MM.1S (cell line): ENCODE data around the gene SLC2A13.
"Not testable (repeated sequence)": the region's sequence is repeated elsewhere in the genome, so short reads cannot be mapped to it uniquely, and the experiment has no call there.

ENCODE experiments used
- DNase-seq: peaks from one replicate; pipeline ENCODE4 v3.0.0-alpha.2; 2015
- H2AFZ ChIP-seq: fragments of 300-600 bp; sonication (generic); 2 replicates; pipeline ENCODE4 v1.6.0; 2016; ENCODE audit warnings: antibody characterized with exemption, low read length
- H3F3A ChIP-seq: fragments of 300-600 bp; sonication (generic); 2 replicates; pipeline ENCODE4 v1.6.1; 2016; ENCODE audit warnings: mild to moderate bottlenecking, antibody characterized with exemption, low read length, moderate library complexity, mixed read lengths; ENCODE audit not compliant: insufficient read depth
- H3K27ac ChIP-seq: fragments of 300-600 bp; sonication (generic); 2 replicates; pipeline ENCODE4 v1.5.1; 2016; ENCODE audit warnings: mild to moderate bottlenecking, low read length
- H3K27me3 ChIP-seq: fragments of 300-600 bp; sonication (generic); replicated peaks from 2 replicates; pipeline ENCODE4 v1.6.0; 2016; ENCODE audit warnings: low read length; ENCODE audit not compliant: insufficient read depth
- H3K36me3 ChIP-seq: fragments of 300-600 bp; sonication (generic); replicated peaks from 2 replicates; pipeline ENCODE4 v1.6.1; 2016; ENCODE audit warnings: mild to moderate bottlenecking, low read length, mixed read lengths; ENCODE audit not compliant: insufficient read depth
- H3K4me1 ChIP-seq: fragments of 300-600 bp; sonication (generic); 2 replicates; pipeline ENCODE4 v1.6.1; 2016; ENCODE audit warnings: low read length, mixed read lengths
- H3K4me2 ChIP-seq: fragments of 300-600 bp; sonication (generic); 2 replicates; pipeline ENCODE4 v1.6.0; 2016; ENCODE audit warnings: low read depth, low read length
- H3K4me3 ChIP-seq: fragments of 300-600 bp; sonication (generic); 2 replicates; pipeline ENCODE4 v1.5.1; 2016; ENCODE audit warnings: low read length, mixed read lengths
- H3K79me2 ChIP-seq: fragments of 300-600 bp; sonication (generic); 2 replicates; pipeline ENCODE4 v1.6.1; 2016; ENCODE audit warnings: mixed run types, low read length, mixed read lengths
- H3K9ac ChIP-seq: fragments of 300-600 bp; sonication (generic); 2 replicates; pipeline ENCODE4 v1.6.1; 2016; ENCODE audit warnings: low read length, mixed read lengths
- H3K9me2 ChIP-seq: fragments of 300-600 bp; sonication (generic); replicated peaks from 2 replicates; pipeline ENCODE4 v1.6.1; 2016; ENCODE audit warnings: mild to moderate bottlenecking, low read length, mixed read lengths; ENCODE audit not compliant: insufficient read depth
- H3K9me3 ChIP-seq: fragments of 300-600 bp; sonication (generic); replicated peaks from 2 replicates; pipeline ENCODE4 v1.6.1; 2016; ENCODE audit warnings: mild to moderate bottlenecking, low read length, mixed read lengths; ENCODE audit not compliant: insufficient read depth
- H4K20me1 ChIP-seq: fragments of 300-600 bp; sonication (generic); 2 replicates; pipeline ENCODE4 v1.6.1; 2016; ENCODE audit warnings: mild to moderate bottlenecking, low read length, moderate library complexity, mixed read lengths; ENCODE audit not compliant: insufficient read depth
- CTCF ChIP-seq: fragments of 300-600 bp; sonication (generic); IDR thresholded peaks from 2 replicates; pipeline ENCODE4 v1.5.1; 2016; ENCODE audit warnings: antibody characterized with exemption, low read length, mixed read lengths
- EZH2 ChIP-seq: fragments of 300-600 bp; sonication (generic); optimal IDR thresholded peaks from 2 replicates; pipeline ENCODE3; 2017; ENCODE audit warnings: low read depth, mild to moderate bottlenecking, antibody characterized with exemption, low read length, mixed read lengths
- EZH2phosphoT487 ChIP-seq: fragments of 300-600 bp; sonication (generic); IDR thresholded peaks from 2 replicates; pipeline ENCODE4 v1.6.1; 2018; ENCODE audit warnings: antibody characterized with exemption, low read length

Gene SLC2A13

GRCh38 chr12:39905152-39905551 is 200.7 kb downstream of the SLC2A13 start:
- no peaks in the 10 kb centered on the region for H3K36me3 ChIP-seq
- no peak overlapping the region for H3K27ac ChIP-seq
- no peak for DNase-seq
- no peak overlapping the region for H3K4me2 ChIP-seq
- H3K9me2 ChIP-seq = no peaks in the 10 kb centered on the region
- no peaks in the 10 kb centered on the region for H3K27me3 ChIP-seq
- no peaks in the 10 kb centered on the region for H4K20me1 ChIP-seq
- H3K9ac ChIP-seq = no peak overlapping the region
- H3K4me1 ChIP-seq = no peaks in the 10 kb centered on the region
- H3K4me3 ChIP-seq = no peak overlapping the region
- no peaks in the 10 kb centered on the region for H3K9me3 ChIP-seq
- no peaks in the 10 kb centered on the region for H3F3A ChIP-seq
- TF ChIP-seq EZH2phosphoT487 = no peak
- no peak for TF ChIP-seq CTCF
- no peak overlapping the region for H2AFZ ChIP-seq
- no peaks in the 10 kb centered on the region for H3K79me2 ChIP-seq

- Histone ChIP-seq H3K27ac (no peak overlapping the region), H3K79me2 (no peaks in the 10 kb centered on the region), H4K20me1 (no peaks in the 10 kb centered on the region), H2AFZ (no peak overlapping the region), H3K9me2 (no peaks in the 10 kb centered on the region), H3K4me3 (no peak overlapping the region), H3K9me3 (no peaks in the 10 kb centered on the region), H3K36me3 (no peaks in the 10 kb centered on the region), H3K4me1 (no peaks in the 10 kb centered on the region), H3F3A (no peaks in the 10 kb centered on the region), H3K9ac (no peak overlapping the region), H3K27me3 (no peaks in the 10 kb centered on the region), H3K4me2 (no peak overlapping the region)
- no peak for TF ChIP-seq CTCF
- DNase-seq = no peak
Observed at GRCh38 chr12:39902821-39903220, 203.1 kb downstream of the SLC2A13 start.

- Histone ChIP-seq H3K79me2 (no peaks in the 10 kb centered on the region), H3K4me2 (no peak overlapping the region), H3K4me1 (no peaks in the 10 kb centered on the region), H4K20me1 (no peaks in the 10 kb centered on the region), H2AFZ (no peak overlapping the region), H3F3A (no peaks in the 10 kb centered on the region), H3K27ac (no peak overlapping the region), H3K9me2 (no peaks in the 10 kb centered on the region), H3K4me3 (no peak overlapping the region), H3K27me3 (no peaks in the 10 kb centered on the region), H3K9me3 (no peaks in the 10 kb centered on the region), H3K9ac (no peak overlapping the region), H3K36me3 (no peaks in the 10 kb centered on the region)
- no peak for TF ChIP-seq EZH2phosphoT487
- no peak for TF ChIP-seq EZH2
- no peak for TF ChIP-seq CTCF
- no peak for DNase-seq
Observed at GRCh38 chr12:39897315-39897714, 208.6 kb downstream of the SLC2A13 start.

GRCh38 chr12:39893388-39893787 is 212.5 kb downstream of the SLC2A13 start:
- H3K79me2 ChIP-seq, H3F3A ChIP-seq, H3K9me3 ChIP-seq, H3K36me3 ChIP-seq, H3K9me2 ChIP-seq, H3K4me3 ChIP-seq, H3K9ac ChIP-seq, DNase-seq, H3K4me2 ChIP-seq, H2AFZ ChIP-seq, H3K27me3 ChIP-seq, H4K20me1 ChIP-seq, H3K27ac ChIP-seq, H3K4me1 ChIP-seq: not testable (repeated sequence)
